Sigmoid colon (tissue), 4 donors: ENCODE data around the gene FAM120B.

Experiments used
- EP300 ChIP-seq, 4 donors: sonication (generic); formaldehyde crosslinking; IDR thresholded peaks; one replicate each; pipeline ENCODE4 v1.6.1; 2017; ENCODE audit warnings: antibody characterized with exemption in 4 of 4
- POLR2A ChIP-seq, 2 donors: fragments of 450-650 bp; IDR thresholded peaks; one replicate each; pipeline ENCODE4 v1.6.1; 2016; ENCODE audit warnings: antibody characterized with exemption in 2 of 2, mild to moderate bottlenecking in 2 of 2, moderate library complexity in 2 of 2
- POLR2AphosphoS5 ChIP-seq, 4 donors: sonication (generic); formaldehyde crosslinking; IDR thresholded peaks; one replicate each; pipeline ENCODE4 v1.6.1; 2017; ENCODE audit warnings: antibody characterized with exemption in 4 of 4
- TF ChIP-seq, protein P1 (sequence below), 4 experiments: fragments of 450-650 bp in 3 of 4; fragments of 200-600 bp in 1 of 4; IDR thresholded peaks; one replicate each; pipeline ENCODE4 v1.5.1; 2016 to 2019; ENCODE audit warnings: antibody characterized with exemption in 4 of 4, mild to moderate bottlenecking in 3 of 4, moderate library complexity in 2 of 4

DNA sequence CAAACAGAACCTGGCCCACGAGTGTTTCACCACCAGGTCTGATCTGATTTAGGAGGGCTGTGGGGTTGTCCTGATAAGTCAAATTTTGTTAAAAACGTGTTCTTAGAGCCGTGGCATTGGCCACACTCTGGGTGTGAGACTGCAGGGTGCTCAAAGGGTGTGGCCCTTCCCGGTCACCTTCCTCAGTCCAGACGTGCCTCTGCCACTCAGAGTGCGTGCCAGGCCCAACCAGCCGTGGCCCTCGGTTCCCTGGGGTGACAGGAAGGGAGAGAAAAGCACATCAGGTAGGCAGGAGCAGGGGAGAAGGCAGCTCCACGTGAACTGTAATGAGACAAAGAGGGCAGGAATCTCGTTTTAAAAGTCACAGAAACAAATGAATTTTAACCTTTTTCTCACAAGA lies 115.4 kb downstream of the FAM120B start:
- TF ChIP-seq, protein P1, sequence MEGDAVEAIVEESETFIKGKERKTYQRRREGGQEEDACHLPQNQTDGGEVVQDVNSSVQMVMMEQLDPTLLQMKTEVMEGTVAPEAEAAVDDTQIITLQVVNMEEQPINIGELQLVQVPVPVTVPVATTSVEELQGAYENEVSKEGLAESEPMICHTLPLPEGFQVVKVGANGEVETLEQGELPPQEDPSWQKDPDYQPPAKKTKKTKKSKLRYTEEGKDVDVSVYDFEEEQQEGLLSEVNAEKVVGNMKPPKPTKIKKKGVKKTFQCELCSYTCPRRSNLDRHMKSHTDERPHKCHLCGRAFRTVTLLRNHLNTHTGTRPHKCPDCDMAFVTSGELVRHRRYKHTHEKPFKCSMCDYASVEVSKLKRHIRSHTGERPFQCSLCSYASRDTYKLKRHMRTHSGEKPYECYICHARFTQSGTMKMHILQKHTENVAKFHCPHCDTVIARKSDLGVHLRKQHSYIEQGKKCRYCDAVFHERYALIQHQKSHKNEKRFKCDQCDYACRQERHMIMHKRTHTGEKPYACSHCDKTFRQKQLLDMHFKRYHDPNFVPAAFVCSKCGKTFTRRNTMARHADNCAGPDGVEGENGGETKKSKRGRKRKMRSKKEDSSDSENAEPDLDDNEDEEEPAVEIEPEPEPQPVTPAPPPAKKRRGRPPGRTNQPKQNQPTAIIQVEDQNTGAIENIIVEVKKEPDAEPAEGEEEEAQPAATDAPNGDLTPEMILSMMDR (IDR thresholded peaks at IDR 0.05): no peak
- TF ChIP-seq POLR2A (IDR thresholded peaks at IDR 0.05) (no peak), POLR2AphosphoS5 (IDR thresholded peaks at IDR 0.05) (no peak), EP300 (IDR thresholded peaks at IDR 0.05) (no peak)
